Ishikawa (cell line): ENCODE measurements around the gene C9orf72.

Experiments
- CEBPB ChIP-seq: IDR thresholded peaks from 2 replicates; pipeline ENCODE4 v1.6.1; 2012
- CREB1 ChIP-seq: IDR thresholded peaks from 2 replicates; pipeline ENCODE4 v1.6.1; 2012; ENCODE audit warnings: low read depth
- EGR1 ChIP-seq: IDR thresholded peaks from 2 replicates; pipeline ENCODE4 v1.6.1; 2012
- EP300 ChIP-seq: IDR thresholded peaks from 2 replicates; pipeline ENCODE4 v1.6.1; 2012; ENCODE audit warnings: borderline replicate concordance
- FOXM1 ChIP-seq: IDR thresholded peaks from 2 replicates; pipeline ENCODE4 v1.6.1; 2012; ENCODE audit warnings: low read depth, borderline replicate concordance
- NFIC ChIP-seq: IDR thresholded peaks from 2 replicates; pipeline ENCODE4 v1.6.1; 2012
- RAD21 ChIP-seq: IDR thresholded peaks from 2 replicates; pipeline ENCODE4 v1.6.1; 2012; ENCODE audit warnings: low read depth
- TAF1 ChIP-seq: IDR thresholded peaks from 2 replicates; pipeline ENCODE4 v1.6.1; 2012; ENCODE audit warnings: low read depth, mild to moderate bottlenecking
- TCF12 ChIP-seq: IDR thresholded peaks from 2 replicates; pipeline ENCODE4 v1.6.1; 2012; ENCODE audit warnings: low read depth
- TEAD4 ChIP-seq: IDR thresholded peaks from 2 replicates; pipeline ENCODE4 v1.6.1; 2012
- USF1 ChIP-seq: IDR thresholded peaks from 2 replicates; pipeline ENCODE4 v1.6.1; 2012
- YY1 ChIP-seq: IDR thresholded peaks from 2 replicates; pipeline ENCODE4 v1.6.1; 2012; ENCODE audit warnings: low read depth
- ZBTB7A ChIP-seq: IDR thresholded peaks from 2 replicates; pipeline ENCODE4 v1.6.1; 2012; ENCODE audit warnings: low read depth
- TF ChIP-seq, protein P1 (sequence below): IDR thresholded peaks from 2 replicates; pipeline ENCODE4 v1.6.1; 2012; ENCODE audit warnings: low read depth, mild to moderate bottlenecking
- TF ChIP-seq, protein P2 (sequence below): IDR thresholded peaks from 2 replicates; pipeline ENCODE4 v1.6.1; 2012

Gene C9orf72

GRCh38 chr9:27582794-27583193 is 9.5 kb upstream of the C9orf72 start:
- TF ChIP-seq CEBPB (no peak), USF1 (no peak), ZBTB7A (no peak), RAD21 (no peak), TEAD4 (no peak), TCF12 (no peak), CREB1 (no peak), FOXM1 (no peak), NFIC (no peak), EGR1 (no peak), EP300 (no peak), YY1 (no peak), TAF1 (no peak)
- TF ChIP-seq, protein P1, sequence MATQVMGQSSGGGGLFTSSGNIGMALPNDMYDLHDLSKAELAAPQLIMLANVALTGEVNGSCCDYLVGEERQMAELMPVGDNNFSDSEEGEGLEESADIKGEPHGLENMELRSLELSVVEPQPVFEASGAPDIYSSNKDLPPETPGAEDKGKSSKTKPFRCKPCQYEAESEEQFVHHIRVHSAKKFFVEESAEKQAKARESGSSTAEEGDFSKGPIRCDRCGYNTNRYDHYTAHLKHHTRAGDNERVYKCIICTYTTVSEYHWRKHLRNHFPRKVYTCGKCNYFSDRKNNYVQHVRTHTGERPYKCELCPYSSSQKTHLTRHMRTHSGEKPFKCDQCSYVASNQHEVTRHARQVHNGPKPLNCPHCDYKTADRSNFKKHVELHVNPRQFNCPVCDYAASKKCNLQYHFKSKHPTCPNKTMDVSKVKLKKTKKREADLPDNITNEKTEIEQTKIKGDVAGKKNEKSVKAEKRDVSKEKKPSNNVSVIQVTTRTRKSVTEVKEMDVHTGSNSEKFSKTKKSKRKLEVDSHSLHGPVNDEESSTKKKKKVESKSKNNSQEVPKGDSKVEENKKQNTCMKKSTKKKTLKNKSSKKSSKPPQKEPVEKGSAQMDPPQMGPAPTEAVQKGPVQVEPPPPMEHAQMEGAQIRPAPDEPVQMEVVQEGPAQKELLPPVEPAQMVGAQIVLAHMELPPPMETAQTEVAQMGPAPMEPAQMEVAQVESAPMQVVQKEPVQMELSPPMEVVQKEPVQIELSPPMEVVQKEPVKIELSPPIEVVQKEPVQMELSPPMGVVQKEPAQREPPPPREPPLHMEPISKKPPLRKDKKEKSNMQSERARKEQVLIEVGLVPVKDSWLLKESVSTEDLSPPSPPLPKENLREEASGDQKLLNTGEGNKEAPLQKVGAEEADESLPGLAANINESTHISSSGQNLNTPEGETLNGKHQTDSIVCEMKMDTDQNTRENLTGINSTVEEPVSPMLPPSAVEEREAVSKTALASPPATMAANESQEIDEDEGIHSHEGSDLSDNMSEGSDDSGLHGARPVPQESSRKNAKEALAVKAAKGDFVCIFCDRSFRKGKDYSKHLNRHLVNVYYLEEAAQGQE, result no peak
- TF ChIP-seq, protein P2, sequence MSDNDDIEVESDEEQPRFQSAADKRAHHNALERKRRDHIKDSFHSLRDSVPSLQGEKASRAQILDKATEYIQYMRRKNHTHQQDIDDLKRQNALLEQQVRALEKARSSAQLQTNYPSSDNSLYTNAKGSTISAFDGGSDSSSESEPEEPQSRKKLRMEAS, result no peak

- no peak for TF ChIP-seq USF1
- TF ChIP-seq RAD21, result no peak
- TF ChIP-seq EP300, result no peak
- TF ChIP-seq FOXM1, result no peak
- TF ChIP-seq, protein P1, result no peak
- TF ChIP-seq CEBPB, result no peak
- TF ChIP-seq EGR1, result no peak
Measured at GRCh38 chr9:27581826-27582225, 8.5 kb upstream of the C9orf72 start.

DNA sequence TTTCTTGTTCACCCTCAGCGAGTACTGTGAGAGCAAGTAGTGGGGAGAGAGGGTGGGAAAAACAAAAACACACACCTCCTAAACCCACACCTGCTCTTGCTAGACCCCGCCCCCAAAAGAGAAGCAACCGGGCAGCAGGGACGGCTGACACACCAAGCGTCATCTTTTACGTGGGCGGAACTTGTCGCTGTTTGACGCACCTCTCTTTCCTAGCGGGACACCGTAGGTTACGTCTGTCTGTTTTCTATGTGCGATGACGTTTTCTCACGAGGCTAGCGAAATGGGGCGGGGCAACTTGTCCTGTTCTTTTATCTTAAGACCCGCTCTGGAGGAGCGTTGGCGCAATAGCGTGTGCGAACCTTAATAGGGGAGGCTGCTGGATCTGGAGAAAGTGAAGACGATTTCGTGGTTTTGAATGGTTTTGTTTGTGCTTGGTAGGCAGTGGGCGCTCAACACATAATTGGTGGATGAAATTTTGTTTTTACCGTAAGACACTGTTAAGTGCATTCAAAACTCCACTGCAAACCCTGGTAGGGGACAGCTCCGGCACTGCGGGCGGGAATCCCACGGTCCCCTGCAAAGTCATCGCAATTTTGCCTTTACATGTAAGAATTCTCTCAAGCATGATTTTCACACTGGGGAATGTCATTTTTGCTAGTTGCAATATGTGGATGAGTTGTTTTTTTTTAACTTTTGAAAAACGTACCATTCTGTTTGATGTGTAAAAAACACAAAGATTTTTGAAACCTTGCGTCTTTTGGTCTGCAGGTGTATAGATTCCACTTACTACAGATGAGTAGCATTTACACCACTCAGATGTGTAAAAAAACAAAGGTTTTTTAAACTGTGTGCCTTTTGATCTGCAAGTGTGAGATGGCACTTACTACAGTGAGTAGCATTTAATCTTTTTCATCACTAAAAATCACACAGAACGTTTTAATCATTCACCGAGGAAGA is 631 bp upstream of the C9orf72 start:
- TF ChIP-seq EGR1 (peak; percentile 90), TEAD4 (no peak; the same call in 1 of the 2 replicates), YY1 (peak; percentile 84), CREB1 (peak; percentile 98), RAD21 (no peak), EP300 (no peak), TAF1 (peak; percentile 52; the same call in 1 of the 2 replicates), CEBPB (peak; percentile 53; the same call in 1 of the 2 replicates), USF1 (peak; percentile 56; the same call in 1 of the 2 replicates), ZBTB7A (no peak), FOXM1 (no peak)
- TF ChIP-seq, protein P2, result peak; percentile 80
- TF ChIP-seq, protein P1, result peak; percentile 32; the same call in 1 of the 2 replicates

DNA sequence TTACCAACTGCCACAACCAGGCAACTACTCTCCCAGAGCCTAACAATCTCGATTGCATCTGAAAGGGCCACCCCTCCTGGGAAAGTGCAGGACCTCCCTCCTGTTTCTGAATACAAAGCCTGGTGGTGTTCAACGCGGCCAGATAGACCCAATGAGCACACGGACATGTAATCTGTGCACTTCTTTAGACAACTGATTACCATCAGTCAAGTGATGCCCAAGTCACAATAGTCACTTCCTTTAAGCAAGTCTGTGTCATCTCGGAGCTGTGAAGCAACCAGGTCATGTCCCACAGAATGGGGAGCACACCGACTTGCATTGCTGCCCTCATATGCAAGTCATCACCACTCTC is 739 bp downstream of the C9orf72 start:
- TF ChIP-seq TEAD4, result no peak
- TF ChIP-seq, protein P2, result no peak
